ENCODE measurements around the gene TREH. TPM values are rescaled to one million over a fixed set of nuclear protein-coding genes. Genes with fewer than 3 reads are reported as not detected.
"Not testable (repeated sequence)": the region's sequence is repeated elsewhere in the genome, so short reads cannot be mapped to it uniquely, and the experiment has no call there.

The TREH gene
- not detected for total RNA-seq (2013)
- not detected for polyA plus RNA-seq
- polyA minus RNA-seq = not detected in 2 replicates
- total RNA-seq = 0 to 0.35 (median 0.05) reads per million in 11 experiments

GRCh38 chr11:118679483-118679882 lies at the start of gene TREH:
Gene TREH, minus strand, starts transcription at chr11:118679650. Its CDS starts 23 bp downstream, at chr11:118679627.
- no peak within 1 kb of the TSS for H3K4me3 ChIP-seq (replicated peaks in 1 of 3; ENCODE audit: low read depth in 2 of 3, low read length in 3 of 3)
- intact Hi-C loops (cut with micrococcal nuclease) = no loop called here
- 100% methylated on average over 3 of the region's 5 CpGs for WGBS (ENCODE audit: insufficient coverage)
- no peak within 1 kb of the TSS for H3K9ac ChIP-seq (ENCODE audit: insufficient read depth, low read length, poor library complexity, severe bottlenecking)
- Mint-ChIP-seq H3K36me3 (no peaks in the 10 kb centered on the region), H3K9me3 (peaks cover 3 to 23% (median 11%) of the 10 kb centered on the region in 7 donors), H3K27ac (no peak within 1 kb of the TSS), H3K27me3 (ENCODE audit: low read depth in 3 of 3) (peaks cover 10 to 15% (median 11%) of the 10 kb centered on the region in 3 donors), H3K4me3 (no peak within 1 kb of the TSS), H3K4me1 (no peaks in the 10 kb centered on the region)
- H4K20me1 ChIP-seq (ENCODE audit: insufficient read depth, low read length) = no peaks in the 10 kb centered on the region
- no peaks in the 10 kb centered on the region for H3K36me3 ChIP-seq (replicated peaks in 1 of 2; ENCODE audit: control insufficient read depth in 1 of 2, insufficient read depth in 2 of 2, low read length in 2 of 2)
- no peaks in the 10 kb centered on the region for H3K27me3 ChIP-seq (ENCODE audit: control insufficient read depth in 2 of 2, insufficient read depth in 2 of 2, low read length in 2 of 2)
- no peaks in the 10 kb centered on the region for H3K79me2 ChIP-seq (ENCODE audit: insufficient read depth, low read length)
- no peak within 1 kb of the TSS for H3K4me2 ChIP-seq (replicated peaks; ENCODE audit: extremely low read depth, low read length, poor library complexity, severe bottlenecking)
- TF ChIP-seq CTCF (IDR thresholded peaks at IDR 0.05) = no peak
- no peaks in the 10 kb centered on the region for H3K4me1 ChIP-seq (ENCODE audit: control insufficient read depth in 1 of 2, insufficient read depth in 2 of 2, low read length in 2 of 2)
- no peak within 1 kb of the TSS for H3K27ac ChIP-seq (ENCODE audit: low read depth in 1 of 2, low read length in 2 of 2)
- no peak within 1 kb of the TSS for H2AFZ ChIP-seq (ENCODE audit: insufficient read depth, low read depth, low read length, poor library complexity, severe bottlenecking)
- no peak for DNase-seq
- peaks cover 7 to 12% of the 10 kb centered on the region in 2 donors for H3K9me3 ChIP-seq (replicated peaks in 1 of 2; ENCODE audit: control insufficient read depth in 1 of 2, insufficient read depth in 1 of 2, low read length in 2 of 2)

GRCh38 chr11:118728112-118728511 lies 48.7 kb upstream of the TREH start:
- H3K27ac ChIP-seq (ENCODE audit: low read depth in 1 of 2, low read length in 2 of 2); H3K36me3 ChIP-seq (replicated peaks in 1 of 2; ENCODE audit: control insufficient read depth in 1 of 2, insufficient read depth in 2 of 2, low read length in 2 of 2); H3K4me1 ChIP-seq (ENCODE audit: control insufficient read depth in 1 of 2, insufficient read depth in 2 of 2, low read length in 2 of 2); H3K9me3 Mint-ChIP-seq; H4K20me1 ChIP-seq (ENCODE audit: insufficient read depth, low read length); H3K4me2 ChIP-seq (replicated peaks; ENCODE audit: extremely low read depth, low read length, poor library complexity, severe bottlenecking); H2AFZ ChIP-seq (ENCODE audit: insufficient read depth, low read depth, low read length, poor library complexity, severe bottlenecking); H3K27ac Mint-ChIP-seq; H3K4me1 Mint-ChIP-seq; H3K27me3 ChIP-seq (ENCODE audit: control insufficient read depth in 2 of 2, insufficient read depth in 2 of 2, low read length in 2 of 2); H3K36me3 Mint-ChIP-seq; H3K4me3 Mint-ChIP-seq; DNase-seq; H3K9ac ChIP-seq (ENCODE audit: insufficient read depth, low read length, poor library complexity, severe bottlenecking); H3K9me3 ChIP-seq (replicated peaks in 1 of 2; ENCODE audit: control insufficient read depth in 1 of 2, insufficient read depth in 1 of 2, low read length in 2 of 2); intact Hi-C loops (cut with micrococcal nuclease); H3K4me3 ChIP-seq (replicated peaks in 1 of 3; ENCODE audit: low read depth in 2 of 3, low read length in 3 of 3); H3K79me2 ChIP-seq (ENCODE audit: insufficient read depth, low read length): not testable (repeated sequence)
- 90% methylated on average over 2 of the region's 10 CpGs for WGBS (ENCODE audit: insufficient coverage)
- peaks cover 16 to 38% (median 32%) of the 10 kb centered on the region in 3 donors for H3K27me3 Mint-ChIP-seq (ENCODE audit: low read depth in 3 of 3)
- TF ChIP-seq CTCF (IDR thresholded peaks at IDR 0.05) = peak; percentile 63

DNA sequence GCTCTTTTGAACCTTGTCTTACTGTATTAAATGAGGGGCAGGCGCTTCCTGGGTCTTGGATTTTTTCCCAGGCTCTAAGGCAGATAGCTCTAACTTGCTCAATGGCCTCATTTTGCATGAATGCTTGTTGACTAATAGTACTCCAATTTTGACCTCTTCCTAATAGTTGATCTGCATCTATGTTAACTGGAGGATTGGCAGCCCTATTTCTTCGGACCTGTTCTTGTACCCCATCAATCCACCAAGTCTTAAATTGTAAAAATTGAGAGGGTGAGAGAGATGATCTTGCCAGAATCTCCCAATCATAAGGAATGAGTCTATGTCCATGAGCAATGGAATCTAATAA lies 48.2 kb upstream of the TREH start:
- H3K27ac ChIP-seq (ENCODE audit: low read depth in 1 of 2, low read length in 2 of 2); H3K9me3 ChIP-seq (replicated peaks in 1 of 2; ENCODE audit: control insufficient read depth in 1 of 2, insufficient read depth in 1 of 2, low read length in 2 of 2); H3K79me2 ChIP-seq (ENCODE audit: insufficient read depth, low read length); H3K36me3 Mint-ChIP-seq; H3K4me1 Mint-ChIP-seq; H3K4me3 Mint-ChIP-seq; H3K27ac Mint-ChIP-seq; H3K36me3 ChIP-seq (replicated peaks in 1 of 2; ENCODE audit: control insufficient read depth in 1 of 2, insufficient read depth in 2 of 2, low read length in 2 of 2); H3K9ac ChIP-seq (ENCODE audit: insufficient read depth, low read length, poor library complexity, severe bottlenecking); H3K27me3 ChIP-seq (ENCODE audit: control insufficient read depth in 2 of 2, insufficient read depth in 2 of 2, low read length in 2 of 2); H3K4me3 ChIP-seq (replicated peaks in 1 of 3; ENCODE audit: low read depth in 2 of 3, low read length in 3 of 3); intact Hi-C loops (cut with micrococcal nuclease); H2AFZ ChIP-seq (ENCODE audit: insufficient read depth, low read depth, low read length, poor library complexity, severe bottlenecking); H3K9me3 Mint-ChIP-seq; H3K4me1 ChIP-seq (ENCODE audit: control insufficient read depth in 1 of 2, insufficient read depth in 2 of 2, low read length in 2 of 2); H3K4me2 ChIP-seq (replicated peaks; ENCODE audit: extremely low read depth, low read length, poor library complexity, severe bottlenecking); H4K20me1 ChIP-seq (ENCODE audit: insufficient read depth, low read length); DNase-seq: not testable (repeated sequence)
- no CpG with 5 or more reads among the region's 2 CpGs for WGBS (ENCODE audit: insufficient coverage)
- H3K27me3 Mint-ChIP-seq (ENCODE audit: low read depth in 3 of 3) = peaks cover 16 to 38% (median 32%) of the 10 kb centered on the region in 3 donors

Measured in CD14-positive monocyte (primary cell).